Right atrium auricular region (tissue), 2 donors: ENCODE results near the gene MRPL4. TPM values are rescaled to one million over a fixed set of nuclear protein-coding genes. Genes with fewer than 3 reads are reported as not detected.
"Not testable (repeated sequence)": the region's sequence is repeated elsewhere in the genome, so short reads cannot be mapped to it uniquely, and the experiment has no call there.

Experiments
- DNase-seq: peaks from one replicate; pipeline ENCODE4 v3.0.0-alpha.2; 2019; ENCODE audit warnings: low spot score
- H3K27ac ChIP-seq, 2 donors: fragments of 200-600 bp; sonication (generic); 1 replicate in 1 of 2; 2 replicates in 1 of 2; pipeline ENCODE4 v1.5.1; 2016 to 2019
- H3K27me3 ChIP-seq, 2 donors: fragments of 200-600 bp; sonication (generic); one replicate each; pipeline versions ENCODE4 v1.5.1 to v1.6.0; 2017 to 2019
- H3K36me3 ChIP-seq: fragments of 200-600 bp; sonication (generic); one replicate; pipeline ENCODE4 v1.5.1; 2016
- H3K4me1 ChIP-seq, 2 donors: fragments of 200-600 bp; sonication (generic); one replicate each; pipeline versions ENCODE4 v1.5.1 to v1.6.0; 2017 to 2019
- H3K4me3 ChIP-seq, 2 donors: fragments of 200-600 bp; sonication (generic); 1 replicate in 1 of 2; 2 replicates in 1 of 2; pipeline ENCODE4 v1.5.1; 2017 to 2019; ENCODE audit warnings: mild to moderate bottlenecking in 1 of 2, moderate library complexity in 1 of 2
- H3K9me3 ChIP-seq, 2 donors: fragments of 200-600 bp; sonication (generic); one replicate each; pipeline ENCODE4 v1.5.1; 2019
- CTCF ChIP-seq, 2 donors: fragments of 200-600 bp; sonication (generic); IDR thresholded peaks; one replicate each; pipeline ENCODE4 v1.5.1; 2019; ENCODE audit warnings: antibody characterized with exemption in 2 of 2
- total RNA-seq, 2 donors: library from RNA; depleted of rRNA; stranded (reverse); fragments of >200 nt; gene quantifications; one replicate each; pipeline ENCODE4 v1.1.0, GENCODE V29; 2016

The MRPL4 gene
- total RNA-seq, 2 donors from 2014 or later = 75.9 to 86.3 TPM

- DNase-seq = peak; percentile 76
- TF ChIP-seq CTCF (IDR thresholded peaks at IDR 0.05) = no peak
Observed at GRCh38 chr19:10238172-10238783, 13.7 kb upstream of the MRPL4 start.

GRCh38 chr19:10241826-10242449, 10.1 kb upstream of the MRPL4 start:
- H3K27ac ChIP-seq, DNase-seq: not testable (repeated sequence)

More at GRCh38 chr19:10238172-10238783, 13.7 kb upstream of the MRPL4 start:
- no peaks in the 10 kb centered on the region for H3K27me3 ChIP-seq
- no peaks in the 10 kb centered on the region for H3K4me1 ChIP-seq
- no peaks in the 10 kb centered on the region for H3K9me3 ChIP-seq
- peak overlapping the region; percentile 16 to 48 for H3K27ac ChIP-seq
- H3K4me3 ChIP-seq = no peak overlapping the region
- H3K36me3 ChIP-seq = no peaks in the 10 kb centered on the region

GRCh38 chr19:10243606-10244005, 8.4 kb upstream of the MRPL4 start:
- H3K4me1 ChIP-seq = no peaks in the 10 kb centered on the region
- TF ChIP-seq CTCF (IDR thresholded peaks at IDR 0.05) = no peak
- no peaks in the 10 kb centered on the region for H3K9me3 ChIP-seq
- no peak for DNase-seq
- no peak overlapping the region for H3K4me3 ChIP-seq
- H3K36me3 ChIP-seq = no peaks in the 10 kb centered on the region
- H3K27me3 ChIP-seq = no peaks in the 10 kb centered on the region
- H3K27ac ChIP-seq = no peak overlapping the region

More at GRCh38 chr19:10241826-10242449, 10.1 kb upstream of the MRPL4 start:
- not testable (repeated sequence) for H3K36me3 ChIP-seq, H3K27me3 ChIP-seq, H3K4me3 ChIP-seq, H3K4me1 ChIP-seq, H3K9me3 ChIP-seq

- H3K36me3 ChIP-seq = no peaks in the 10 kb centered on the region
- no peak overlapping the region for H3K4me3 ChIP-seq
- DNase-seq = no peak
- H3K27me3 ChIP-seq = no peaks in the 10 kb centered on the region
- H3K4me1 ChIP-seq = no peaks in the 10 kb centered on the region
- H3K9me3 ChIP-seq = no peaks in the 10 kb centered on the region
- TF ChIP-seq CTCF (IDR thresholded peaks at IDR 0.05) = no peak
- no peak overlapping the region for H3K27ac ChIP-seq
Observed at GRCh38 chr19:10245189-10245939, 6.7 kb upstream of the MRPL4 start.

- Histone ChIP-seq H3K36me3 (no peaks in the 10 kb centered on the region), H3K4me1 (no peaks in the 10 kb centered on the region), H3K27me3 (no peaks in the 10 kb centered on the region), H3K27ac (no peak overlapping the region), H3K4me3 (no peak overlapping the region), H3K9me3 (no peaks in the 10 kb centered on the region)
- TF ChIP-seq CTCF (IDR thresholded peaks at IDR 0.05) = no peak
- no peak for DNase-seq
Observed at GRCh38 chr19:10246511-10246910, 5.5 kb upstream of the MRPL4 start.

GRCh38 chr19:10252707-10253106, 693 bp downstream of the MRPL4 start:
- peak overlapping the region; percentile 82 to 86 for H3K27ac ChIP-seq
- no peaks in the 10 kb centered on the region for H3K9me3 ChIP-seq
- no peaks in the 10 kb centered on the region for H3K27me3 ChIP-seq
- H3K36me3 ChIP-seq = peaks cover 37% of the 10 kb centered on the region
- TF ChIP-seq CTCF (IDR thresholded peaks at IDR 0.05) = no peak
- peak overlapping the region; percentile 85 to 90 for H3K4me3 ChIP-seq
- no peak for DNase-seq
- H3K4me1 ChIP-seq = peaks cover 0 to 7% of the 10 kb centered on the region in 2 donors
